Ammon's horn (tissue), 1 donor: ENCODE measurements around the gene COL6A6.

ENCODE experiments used
- DNase-seq: peaks from one replicate; pipeline ENCODE4 v3.0.0-alpha.2; 2016; ENCODE audit warnings: low spot score

COL6A6 gene, protein sequence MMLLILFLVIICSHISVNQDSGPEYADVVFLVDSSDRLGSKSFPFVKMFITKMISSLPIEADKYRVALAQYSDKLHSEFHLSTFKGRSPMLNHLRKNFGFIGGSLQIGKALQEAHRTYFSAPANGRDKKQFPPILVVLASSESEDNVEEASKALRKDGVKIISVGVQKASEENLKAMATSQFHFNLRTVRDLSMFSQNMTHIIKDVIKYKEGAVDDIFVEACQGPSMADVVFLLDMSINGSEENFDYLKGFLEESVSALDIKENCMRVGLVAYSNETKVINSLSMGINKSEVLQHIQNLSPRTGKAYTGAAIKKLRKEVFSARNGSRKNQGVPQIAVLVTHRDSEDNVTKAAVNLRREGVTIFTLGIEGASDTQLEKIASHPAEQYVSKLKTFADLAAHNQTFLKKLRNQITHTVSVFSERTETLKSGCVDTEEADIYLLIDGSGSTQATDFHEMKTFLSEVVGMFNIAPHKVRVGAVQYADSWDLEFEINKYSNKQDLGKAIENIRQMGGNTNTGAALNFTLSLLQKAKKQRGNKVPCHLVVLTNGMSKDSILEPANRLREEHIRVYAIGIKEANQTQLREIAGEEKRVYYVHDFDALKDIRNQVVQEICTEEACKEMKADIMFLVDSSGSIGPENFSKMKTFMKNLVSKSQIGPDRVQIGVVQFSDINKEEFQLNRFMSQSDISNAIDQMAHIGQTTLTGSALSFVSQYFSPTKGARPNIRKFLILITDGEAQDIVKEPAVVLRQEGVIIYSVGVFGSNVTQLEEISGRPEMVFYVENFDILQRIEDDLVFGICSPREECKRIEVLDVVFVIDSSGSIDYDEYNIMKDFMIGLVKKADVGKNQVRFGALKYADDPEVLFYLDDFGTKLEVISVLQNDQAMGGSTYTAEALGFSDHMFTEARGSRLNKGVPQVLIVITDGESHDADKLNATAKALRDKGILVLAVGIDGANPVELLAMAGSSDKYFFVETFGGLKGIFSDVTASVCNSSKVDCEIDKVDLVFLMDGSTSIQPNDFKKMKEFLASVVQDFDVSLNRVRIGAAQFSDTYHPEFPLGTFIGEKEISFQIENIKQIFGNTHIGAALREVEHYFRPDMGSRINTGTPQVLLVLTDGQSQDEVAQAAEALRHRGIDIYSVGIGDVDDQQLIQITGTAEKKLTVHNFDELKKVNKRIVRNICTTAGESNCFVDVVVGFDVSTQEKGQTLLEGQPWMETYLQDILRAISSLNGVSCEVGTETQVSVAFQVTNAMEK (N-terminal part only)

DNA sequence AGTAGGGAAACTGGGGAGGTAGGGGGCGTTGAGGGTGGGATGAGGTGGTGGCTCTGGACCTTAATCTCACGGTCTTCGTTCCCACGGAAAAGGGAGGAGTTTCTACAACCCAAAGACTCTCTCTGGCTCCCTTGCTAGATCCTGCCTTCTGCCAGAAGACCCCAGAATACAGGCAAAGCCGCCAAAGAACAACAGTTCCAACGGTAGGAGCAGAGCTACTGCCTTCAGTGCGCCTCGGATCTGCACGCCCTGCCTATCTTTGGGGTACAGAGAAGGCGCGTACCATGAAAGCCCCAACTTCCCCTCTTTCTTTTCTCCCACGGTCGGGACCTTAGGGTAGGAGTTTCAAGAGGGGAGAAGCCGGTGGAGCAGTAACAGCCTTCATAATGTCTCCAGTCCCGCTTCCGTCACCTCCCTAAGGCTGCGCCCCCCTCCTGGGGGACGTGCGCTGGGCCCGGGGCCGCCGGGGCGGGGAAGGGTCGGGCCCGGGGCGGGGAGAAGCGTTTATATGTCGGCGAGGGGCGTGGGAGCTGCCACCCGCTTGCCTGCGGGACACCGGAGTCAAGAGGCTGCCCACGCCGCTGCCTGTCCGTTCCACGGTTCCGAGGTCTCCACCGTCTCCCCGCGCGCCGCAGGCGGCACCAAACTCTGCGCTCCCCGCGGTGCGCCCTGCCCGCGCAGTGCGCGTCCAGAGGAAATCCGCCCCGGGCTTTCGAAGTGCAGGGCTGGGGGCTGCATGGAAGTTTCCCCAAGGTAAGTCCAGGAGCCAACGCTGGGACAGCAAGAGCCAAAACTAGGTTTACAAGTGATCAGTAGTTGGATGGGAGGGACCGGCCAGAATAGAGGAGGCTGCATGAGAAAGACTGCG is at the start of gene COL6A6:
COL6A6 (plus strand) TSS at position 533 of the 868 bp plus-strand sequence. CDS start 43,188 bp downstream, outside the sequence.
- DNase-seq, result no peak

DNA sequence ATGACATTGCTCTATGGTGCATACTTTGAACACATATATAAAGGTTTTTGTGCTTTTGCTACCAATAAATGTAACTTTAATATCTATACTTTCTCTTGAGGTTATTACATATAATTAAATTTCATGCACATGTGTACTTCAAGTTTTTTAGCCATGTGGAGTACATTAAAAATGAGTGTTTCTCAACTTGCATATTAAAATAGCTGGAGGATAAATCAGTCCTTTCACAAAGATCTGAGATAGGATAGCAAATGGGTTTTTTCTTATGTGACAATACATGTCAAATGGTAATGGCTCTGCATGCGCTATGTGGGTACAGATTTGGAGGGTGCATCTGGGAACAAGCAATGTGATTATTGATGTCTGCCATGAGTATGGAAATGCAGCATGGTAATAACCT is 48.7 kb upstream of the COL6A6 start:
- DNase-seq, result no peak

DNA sequence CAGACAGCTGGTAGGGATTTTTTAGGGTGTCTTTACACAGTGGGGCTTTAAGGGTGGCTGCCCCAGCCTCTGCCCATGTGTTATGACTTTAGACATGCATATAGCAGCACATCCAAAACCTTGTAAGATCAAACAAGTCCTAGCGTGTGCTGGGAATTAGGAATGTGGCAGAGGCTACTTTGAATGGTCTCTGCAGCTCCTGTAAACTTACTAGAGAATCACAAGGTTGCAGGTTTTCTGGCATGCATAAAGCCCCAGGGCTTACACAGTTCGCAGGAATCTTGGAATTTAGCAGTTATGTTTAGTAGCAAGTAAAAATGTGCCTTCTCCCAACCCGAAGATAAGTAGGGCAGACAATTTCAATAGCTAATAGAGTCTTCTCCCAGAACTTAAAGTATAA is 46.9 kb upstream of the COL6A6 start:
- DNase-seq, result no peak

DNA sequence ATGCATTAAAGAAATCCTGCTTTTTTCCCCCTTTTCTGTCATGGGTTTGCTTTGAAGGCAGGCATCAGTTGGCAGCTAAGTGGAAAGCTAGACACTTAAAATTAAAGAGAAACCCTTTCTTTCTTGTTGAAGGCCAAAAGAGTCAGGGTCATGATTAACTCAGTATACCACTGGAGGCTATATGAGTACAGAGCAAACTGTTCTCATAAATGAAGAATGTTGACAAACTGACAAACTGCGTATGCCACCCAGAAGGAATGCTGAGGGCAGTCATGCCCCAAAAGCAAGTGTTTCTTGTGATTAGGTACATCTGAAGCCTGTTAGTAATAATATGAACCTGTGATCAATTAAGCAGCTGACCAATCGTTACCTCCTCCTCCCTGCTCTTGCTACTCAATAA is 43.6 kb upstream of the COL6A6 start:
- no peak for DNase-seq

DNA sequence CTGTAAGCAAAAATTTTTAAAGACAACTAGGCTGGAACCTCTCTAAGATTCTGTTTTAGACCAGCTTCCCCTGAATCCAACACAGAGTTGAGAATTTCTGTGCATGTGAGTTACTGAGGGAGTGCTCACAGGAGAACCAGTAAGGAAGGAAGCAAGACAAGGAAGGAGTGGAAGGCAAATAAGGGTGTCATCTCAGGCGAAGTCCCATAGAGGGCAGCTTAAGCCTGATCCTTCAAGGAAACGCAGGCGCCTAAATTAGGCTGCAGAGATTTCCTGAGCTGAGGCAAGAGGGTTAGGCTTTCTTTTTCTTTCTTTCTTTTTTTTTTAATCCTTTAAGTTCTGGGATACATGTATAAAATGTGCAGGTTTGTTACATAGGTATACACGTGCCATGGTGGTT is 36.2 kb upstream of the COL6A6 start:
- no peak for DNase-seq

DNA sequence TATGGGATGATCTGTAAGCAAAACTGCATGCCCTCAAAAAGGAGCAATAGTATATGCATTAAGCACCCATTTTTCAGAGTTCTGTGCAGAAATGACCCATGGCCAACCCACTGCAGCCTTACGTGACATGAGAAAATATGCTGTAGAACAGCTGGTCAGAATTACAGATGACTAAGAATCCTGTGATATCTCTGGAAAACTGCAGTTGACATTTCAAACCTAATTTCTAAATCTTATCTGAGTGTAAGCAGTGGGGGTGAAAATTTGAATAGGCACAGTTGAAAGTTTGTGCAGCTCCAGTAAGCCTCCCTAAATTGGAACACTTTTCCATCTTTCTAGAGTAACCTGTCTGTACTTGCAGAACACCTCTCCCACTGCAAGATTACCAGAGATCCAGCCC is 28.7 kb upstream of the COL6A6 start:
- DNase-seq, result no peak

DNA sequence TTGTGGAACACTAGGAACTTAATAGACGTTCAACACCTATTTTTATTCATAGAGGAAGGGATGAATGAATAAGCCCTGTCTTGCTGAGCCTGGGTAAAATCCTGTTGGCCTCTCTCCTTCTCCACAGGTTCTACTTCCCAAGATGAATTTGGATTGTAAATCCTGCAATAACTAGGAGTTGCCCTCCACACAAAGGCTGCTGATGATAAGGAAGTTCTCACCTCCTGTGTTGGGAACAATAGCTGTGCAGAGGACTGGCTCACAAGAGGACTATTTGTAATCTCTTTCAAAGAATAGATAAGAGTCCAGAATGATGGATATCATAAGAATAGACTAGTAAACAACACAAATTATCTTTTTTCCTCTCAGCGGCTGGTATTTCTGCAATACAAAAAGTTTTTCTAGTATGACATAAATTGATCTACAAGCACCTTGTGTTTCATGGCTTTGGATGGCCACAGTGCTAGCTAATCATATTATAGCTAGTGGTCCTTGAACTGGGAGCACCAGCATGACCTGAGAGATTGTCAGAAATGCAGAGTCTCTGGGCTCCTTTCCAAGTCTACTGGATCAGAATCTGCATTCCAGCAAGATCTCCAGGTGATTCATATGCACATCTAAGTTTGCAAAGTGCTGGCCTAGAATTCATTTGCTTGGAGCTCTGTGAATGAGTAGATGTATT is 28.1 kb upstream of the COL6A6 start:
- no peak for DNase-seq

DNA sequence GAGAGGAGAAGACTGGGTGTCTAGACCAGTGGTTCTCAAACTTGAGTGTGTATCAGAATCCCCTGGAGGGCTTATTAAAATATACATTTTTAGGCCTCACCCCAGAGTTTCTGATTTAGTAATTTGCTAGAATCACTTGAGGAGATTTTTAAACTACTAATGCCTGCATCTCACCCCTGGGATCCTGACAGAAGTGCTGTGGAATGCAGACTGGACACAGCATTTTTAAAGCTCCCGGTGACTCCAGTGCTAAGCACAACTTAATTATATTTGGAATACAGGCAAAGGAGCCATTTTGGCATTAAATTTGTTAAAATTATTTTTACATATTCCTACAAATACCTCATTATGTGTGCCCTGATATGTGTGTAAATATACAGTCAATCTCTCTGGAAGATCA is 26.7 kb upstream of the COL6A6 start:
- no peak for DNase-seq

DNA sequence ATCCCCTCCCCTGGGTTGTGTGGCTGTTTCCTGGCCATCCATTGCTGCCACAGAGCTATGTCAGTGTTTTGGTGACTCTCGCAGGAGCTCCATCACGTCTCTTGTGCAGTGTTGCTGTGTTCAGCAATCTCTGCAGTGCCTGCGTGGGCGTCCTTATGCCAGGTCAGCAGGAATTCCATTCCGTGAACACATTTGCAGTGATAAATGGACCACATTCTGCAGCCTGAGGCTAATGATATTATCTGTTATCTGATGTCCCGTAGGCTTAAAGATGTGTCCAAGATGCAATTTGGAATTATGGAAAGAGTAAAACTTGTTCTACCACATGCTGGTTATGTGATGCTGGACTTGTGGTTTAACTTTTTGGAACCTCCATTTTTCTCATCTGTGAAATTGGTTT is 25.5 kb upstream of the COL6A6 start:
- no peak for DNase-seq

DNA sequence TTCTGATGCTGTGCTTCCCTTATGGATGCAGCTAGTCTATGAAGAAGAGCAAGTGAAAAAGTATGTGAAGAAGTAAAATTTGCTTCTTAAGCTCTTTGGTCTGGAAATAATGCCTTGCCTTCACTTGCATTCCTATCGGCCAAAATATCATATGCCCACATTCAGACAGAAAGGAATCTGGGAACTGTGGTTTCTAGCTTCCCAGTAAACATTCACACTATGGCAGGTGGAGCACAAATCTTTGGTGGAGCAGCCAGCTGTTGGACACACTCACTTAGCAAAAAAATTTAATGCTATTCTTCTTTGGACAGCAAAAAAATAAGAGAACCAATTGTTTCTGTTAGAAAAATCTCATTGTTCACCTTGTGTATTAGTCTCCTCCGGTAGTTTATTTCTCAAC is 12.3 kb upstream of the COL6A6 start:
- DNase-seq, result no peak

DNA sequence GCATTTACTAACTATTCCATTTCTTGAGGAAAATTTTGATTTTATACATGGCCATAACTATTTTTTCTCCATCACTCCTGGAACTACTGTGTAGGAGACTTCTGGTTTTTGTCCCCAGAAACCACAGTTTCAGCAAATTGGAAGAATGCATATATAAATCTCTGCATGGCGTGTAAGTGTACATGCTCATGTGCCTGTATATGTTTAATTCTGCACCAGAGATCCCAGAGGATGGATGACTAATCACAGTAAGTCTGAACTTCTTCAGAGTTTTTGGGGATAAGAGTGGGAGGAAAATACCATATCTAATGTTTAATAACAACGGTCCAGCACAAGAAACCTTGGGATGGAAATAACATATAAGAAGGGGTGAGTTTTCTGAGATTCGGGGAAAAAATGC is 10.9 kb upstream of the COL6A6 start:
- no peak for DNase-seq

DNA sequence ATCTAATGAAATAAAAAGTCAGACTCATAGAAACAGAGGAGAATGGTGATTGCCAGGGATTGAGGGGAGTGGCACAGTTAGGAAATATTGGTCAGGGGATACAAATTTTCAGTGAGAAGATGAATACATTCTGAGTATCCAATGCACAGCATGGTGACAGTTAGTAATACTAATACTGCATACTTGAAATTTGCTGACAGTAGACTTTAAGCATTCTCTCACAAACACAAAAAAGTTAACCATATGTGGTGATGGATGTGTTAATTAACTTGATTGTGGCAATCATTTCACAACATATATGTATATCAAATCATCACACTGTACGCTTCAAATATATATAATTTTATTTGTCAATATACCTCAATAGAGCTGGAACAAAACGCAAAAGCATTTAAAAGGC is 9.2 kb upstream of the COL6A6 start:
- DNase-seq, result no peak

DNA sequence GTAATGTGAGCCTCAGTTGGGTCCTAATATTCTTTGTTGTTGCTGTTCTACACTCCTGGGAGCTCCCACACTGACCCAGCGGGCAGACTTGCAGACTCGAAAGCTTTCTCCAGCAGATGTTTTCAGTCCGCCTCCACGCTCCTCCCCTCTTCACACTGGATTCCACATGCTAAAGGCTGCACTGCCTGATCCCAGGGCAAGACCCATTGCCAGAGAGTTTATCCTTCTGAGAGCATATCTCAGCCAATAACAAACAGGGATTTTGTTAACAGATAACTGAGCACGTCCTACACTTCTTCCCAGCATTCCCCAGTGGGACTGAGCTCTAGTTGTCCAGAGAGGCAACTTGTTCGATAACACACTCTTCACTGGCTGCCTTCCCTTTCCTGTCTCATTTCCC is 8.0 kb upstream of the COL6A6 start:
- DNase-seq, result no peak

DNA sequence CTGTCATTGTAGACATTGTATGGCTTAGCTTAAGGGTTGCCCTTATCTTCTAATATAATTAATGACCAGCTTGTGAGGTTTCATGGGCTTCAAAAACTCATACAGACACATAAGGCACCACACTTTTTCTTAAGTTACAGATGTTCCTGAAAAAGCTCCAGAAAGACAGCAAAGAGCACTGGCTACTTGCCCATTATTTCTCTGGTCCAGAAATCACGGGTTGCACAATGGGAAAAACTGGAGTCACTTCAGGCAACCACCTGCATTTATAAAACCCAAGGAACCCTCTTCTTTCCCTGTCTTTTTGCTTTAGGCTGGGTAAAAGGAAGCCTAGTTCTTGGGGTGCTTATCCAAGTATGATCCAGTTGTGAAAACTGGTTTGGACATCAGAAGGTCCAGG is 2.3 kb upstream of the COL6A6 start:
- DNase-seq, result no peak

DNA sequence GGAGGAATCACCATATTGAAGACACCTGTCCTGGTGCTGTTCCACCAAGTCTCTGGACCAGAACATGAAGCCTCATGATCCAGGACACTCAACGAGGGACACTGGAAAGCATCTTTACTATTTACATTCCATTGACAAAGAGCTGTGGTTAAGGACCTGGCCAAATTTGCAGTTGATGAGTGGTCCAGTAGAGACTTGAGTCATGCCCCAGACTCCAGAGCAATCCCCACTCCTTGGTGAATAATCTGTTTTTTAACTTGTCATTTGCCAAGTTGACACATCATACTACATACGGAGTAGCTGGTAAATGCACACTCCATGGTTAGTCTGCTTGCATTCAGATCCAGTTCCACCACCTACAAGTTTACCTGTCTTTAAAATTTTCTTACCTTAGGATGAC is 1.2 kb upstream of the COL6A6 start:
- DNase-seq, result no peak

DNA sequence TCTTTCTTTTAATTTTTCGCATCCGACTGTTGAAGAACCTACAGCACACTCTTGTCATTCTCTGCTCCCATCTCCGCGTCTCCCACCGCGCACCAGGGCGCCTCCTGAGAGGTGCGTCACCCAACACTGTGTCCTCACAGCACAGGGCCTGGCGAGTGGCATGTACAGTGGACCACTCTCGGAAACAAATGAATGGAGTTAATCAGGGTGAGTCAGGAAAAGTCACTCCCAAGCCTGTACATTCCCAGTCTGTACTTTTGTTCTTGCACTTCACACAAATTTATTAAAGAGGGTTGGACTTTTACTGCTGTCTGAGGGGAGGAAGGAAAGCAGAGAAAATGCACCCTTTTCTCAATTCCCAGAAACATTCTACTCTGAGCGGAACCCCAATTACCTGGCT is 625 bp downstream of the COL6A6 start:
- no peak for DNase-seq

DNA sequence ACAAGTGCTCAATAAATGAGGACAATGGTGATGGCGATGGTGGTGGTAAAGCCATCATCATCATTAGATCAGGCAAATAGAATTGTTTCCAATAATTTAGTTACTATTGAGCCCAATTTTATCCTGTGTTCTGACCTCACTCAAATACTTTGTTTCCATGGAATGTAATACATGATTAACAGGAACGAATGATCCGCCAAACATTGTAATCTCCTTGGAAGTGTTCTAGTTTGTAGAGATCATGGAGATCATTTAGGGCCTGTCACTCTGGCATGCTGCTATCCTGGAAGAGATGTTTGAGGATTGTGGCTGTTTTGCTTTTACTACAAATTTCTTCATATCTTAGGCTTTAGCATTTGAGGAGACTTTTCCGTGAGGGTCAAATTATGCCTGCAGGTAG is 2.8 kb downstream of the COL6A6 start:
- no peak for DNase-seq

DNA sequence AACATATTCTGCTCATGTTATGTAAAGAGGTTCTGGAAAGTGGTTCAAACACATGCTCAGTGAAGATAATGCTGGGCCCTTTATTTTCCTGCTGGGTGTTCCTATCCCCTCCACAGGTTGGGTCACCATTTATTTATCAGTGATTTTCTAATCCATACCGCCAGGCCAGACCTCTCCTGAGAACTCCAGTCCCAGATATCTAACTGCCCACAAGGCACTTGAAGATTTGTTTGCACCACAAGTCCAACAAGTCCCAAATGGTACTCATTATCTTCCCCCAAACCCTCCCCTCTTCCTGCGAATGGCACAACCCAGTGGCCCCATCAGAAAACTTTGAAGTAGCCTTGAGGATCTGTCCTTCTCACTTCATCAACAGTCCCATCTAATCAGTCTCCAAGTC is 5.4 kb downstream of the COL6A6 start:
- no peak for DNase-seq

DNA sequence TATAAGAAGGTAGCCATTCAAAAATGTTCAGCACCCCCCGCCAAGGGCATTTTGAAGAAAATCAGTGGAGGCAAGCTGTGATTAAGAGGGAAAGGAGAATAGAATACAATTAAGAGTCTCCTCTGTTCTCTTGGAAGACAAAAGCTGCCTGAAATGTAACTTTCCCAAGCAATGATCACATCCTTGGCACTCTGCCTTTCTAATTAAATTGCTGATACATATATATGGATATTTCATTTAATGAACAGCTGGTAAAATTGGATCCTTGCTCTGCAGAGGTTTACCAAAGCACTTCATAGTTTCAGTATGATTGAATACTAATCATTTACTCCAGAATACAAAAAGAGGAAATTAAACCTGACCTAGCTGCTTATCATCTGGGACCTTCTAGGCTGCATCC is 10.4 kb downstream of the COL6A6 start:
- DNase-seq, result no peak

DNA sequence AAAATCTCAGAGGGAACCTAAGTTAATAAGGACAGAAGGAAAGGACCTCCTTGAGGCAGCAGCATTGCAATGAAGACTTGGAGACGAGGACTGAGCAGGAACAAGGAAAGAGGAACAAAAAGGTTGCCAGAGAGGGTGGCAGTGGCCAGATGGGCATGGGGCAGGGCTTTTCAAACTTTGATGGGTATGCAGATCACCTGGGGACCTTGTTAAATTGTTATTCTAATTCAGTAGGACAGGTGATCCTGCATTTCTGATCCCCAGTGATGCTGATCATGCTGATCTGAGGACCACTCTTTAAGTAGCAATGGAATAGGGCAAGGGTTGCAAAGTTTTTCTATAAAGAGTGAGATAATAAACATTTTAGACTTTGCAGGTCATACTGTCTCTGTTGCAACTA is 11.1 kb downstream of the COL6A6 start:
- no peak for DNase-seq
